ENCODE measurements around the gene QKI. TPM values are rescaled to one million over a fixed set of nuclear protein-coding genes. Genes with fewer than 3 reads are reported as not detected.

The QKI gene
- total RNA-seq, 1 donor from 2014 or later = 459 TPM

DNA sequence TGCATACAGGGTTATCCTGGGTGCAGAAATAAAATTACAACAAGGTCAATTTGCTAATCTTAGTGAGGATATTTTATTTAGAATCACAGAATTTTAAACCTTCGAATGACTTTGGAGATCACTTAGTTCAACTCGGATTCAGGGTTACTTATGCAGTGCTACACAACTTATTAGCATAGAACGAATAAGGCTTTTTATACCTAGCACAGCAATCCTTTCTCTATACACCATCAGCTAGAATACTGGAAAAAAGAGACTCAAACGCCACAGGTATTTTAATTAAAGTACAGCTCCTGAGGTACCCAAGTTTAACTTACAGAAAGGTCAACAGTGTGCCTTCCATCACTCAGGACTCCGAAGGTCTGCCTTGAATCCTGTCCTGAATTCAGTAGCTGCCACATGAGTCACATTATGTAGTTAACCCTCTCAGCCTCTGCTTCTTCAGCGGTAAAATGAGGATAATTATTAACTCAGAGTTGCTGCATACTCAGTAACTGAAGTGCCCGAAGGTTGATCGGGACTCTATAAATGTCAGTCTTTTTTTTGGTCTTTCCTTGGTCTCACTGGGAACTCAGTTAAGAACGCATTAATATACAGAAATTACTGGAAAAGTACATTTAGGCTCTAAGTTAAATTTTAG lies 6.0 kb upstream of the QKI start:
- ATAC-seq = no peak

DNA sequence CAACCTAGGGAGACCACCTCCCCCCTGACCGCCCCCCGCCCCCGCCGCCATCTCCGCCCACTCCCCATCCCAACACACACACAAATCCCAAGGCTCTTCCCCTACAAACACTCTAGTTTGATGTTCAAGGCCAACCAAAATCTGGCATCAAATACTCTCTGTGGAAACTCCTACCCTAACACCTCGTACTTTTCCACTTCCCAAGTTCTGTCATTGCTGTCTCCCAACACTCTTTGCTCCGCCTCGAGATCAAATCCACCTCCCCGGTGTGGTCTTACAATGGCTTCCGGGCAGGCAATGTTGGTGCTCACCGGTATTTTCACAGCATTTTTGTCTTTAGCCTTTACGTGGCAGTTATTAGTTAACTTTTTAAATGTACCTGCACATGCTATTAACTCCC lies 4.8 kb upstream of the QKI start:
- intact Hi-C loops (cut with DNase I) = no loop called here
- DNase-seq (ENCODE audit: missing footprints) (no peak), ATAC-seq (no peak)

More for the DNA sequence above, 6.0 kb upstream of the QKI start:
- no peak for DNase-seq (ENCODE audit: missing footprints)
- intact Hi-C loops (cut with DNase I) = no loop called here

GRCh38 chr6:163412341-163412740 lies 2.2 kb upstream of the QKI start:
- DNase-seq (ENCODE audit: missing footprints) (no peak), ATAC-seq (no peak)
- intact Hi-C loops (cut with DNase I) = loop anchor here (2.0 kb wide), 1 partner anchor 124 kb away; no protein-coding TSS in a partner anchor

GRCh38 chr6:163412801-163413344 lies 1.6 kb upstream of the QKI start:
- intact Hi-C loops (cut with DNase I) = loop anchor here (1.0 to 2.0 kb wide), 2 partner anchors 124 to 204 kb away; no protein-coding TSS in a partner anchor
- DNase-seq (ENCODE audit: missing footprints) (no peak), ATAC-seq (no peak)

DNA sequence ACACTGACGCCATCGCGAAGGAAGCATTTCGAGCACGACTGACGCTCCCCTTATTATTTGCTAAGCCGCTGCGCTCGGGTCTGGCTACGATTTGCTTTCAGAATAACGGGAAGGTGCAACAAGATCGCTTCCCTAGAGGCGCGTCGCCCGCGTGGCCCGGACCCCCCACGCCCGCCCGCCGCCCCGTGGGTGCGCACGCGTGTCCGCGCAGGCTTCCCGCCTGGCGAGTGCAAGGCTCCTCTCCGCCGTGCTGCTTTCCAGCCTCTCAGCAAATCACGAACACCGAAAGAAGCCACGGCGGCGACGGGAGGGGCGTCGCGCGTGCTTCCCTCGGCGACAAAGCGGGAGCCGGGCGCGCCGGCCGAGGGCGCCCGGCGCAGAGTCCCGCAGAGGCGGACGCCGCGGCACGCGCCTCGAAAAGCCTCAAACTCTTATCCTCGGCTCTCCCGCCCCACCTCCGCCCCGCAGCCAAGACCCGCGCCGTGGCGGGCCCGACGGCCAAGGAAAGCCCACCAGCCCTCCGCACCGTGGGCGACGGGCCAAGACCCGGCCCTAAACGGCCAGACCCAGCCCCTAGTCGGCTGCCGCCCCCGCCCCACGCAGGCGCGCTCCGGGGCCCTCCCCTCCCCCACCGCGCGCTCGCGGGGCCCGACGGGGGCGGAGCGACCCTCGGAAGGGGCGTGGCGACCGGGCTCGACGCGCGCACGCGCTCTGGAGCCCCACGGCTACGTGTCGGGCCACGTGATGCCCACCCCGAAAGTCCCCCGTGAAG lies 987 bp upstream of the QKI start:
- DNase-seq (ENCODE audit: missing footprints) = peak; percentile 95
- ATAC-seq = peak; percentile 92
- intact Hi-C loops (cut with DNase I) = loop anchor here (1.0 to 2.0 kb wide), 4 partner anchors 77 to 204 kb away; no protein-coding TSS in a partner anchor

DNA sequence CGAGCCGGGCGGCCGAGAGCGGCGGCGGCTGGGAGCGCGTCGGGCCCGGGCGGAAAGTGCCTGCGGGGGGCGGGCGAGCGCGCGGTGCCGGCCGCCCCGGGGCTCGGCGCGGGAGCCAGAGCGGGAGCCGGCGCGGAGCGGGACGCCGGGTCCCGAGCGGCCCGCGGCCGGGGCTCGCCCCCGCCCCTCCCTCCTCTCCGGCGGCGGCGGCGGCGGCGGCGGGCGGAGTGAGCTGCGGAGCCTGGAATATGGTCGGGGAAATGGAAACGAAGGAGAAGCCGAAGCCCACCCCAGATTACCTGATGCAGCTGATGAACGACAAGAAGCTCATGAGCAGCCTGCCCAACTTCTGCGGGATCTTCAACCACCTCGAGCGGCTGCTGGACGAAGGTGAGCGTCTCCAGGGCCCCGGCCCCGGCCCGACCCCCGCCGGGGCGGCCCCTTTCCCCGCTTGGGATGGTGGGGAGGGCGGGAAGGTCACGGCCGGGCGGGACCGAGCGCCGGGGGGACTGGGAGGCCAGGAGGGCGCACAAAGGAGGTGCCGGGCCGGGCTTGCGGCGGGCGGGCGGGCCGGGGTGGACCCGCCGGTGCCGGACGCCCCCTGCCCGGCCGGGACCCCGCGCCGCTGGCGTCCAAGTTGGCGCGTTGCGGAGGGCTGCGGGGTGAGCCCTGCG lies 565 bp downstream of the QKI start:
- peak; percentile 68 for DNase-seq (ENCODE audit: missing footprints)
- ATAC-seq = no peak

GRCh38 chr6:163415620-163416556 lies 1.4 kb downstream of the QKI start:
- ATAC-seq = no peak
- intact Hi-C loops (cut with DNase I) = loop anchor here (1.0 to 5.0 kb wide), 8 partner anchors 79 to 693 kb away; no protein-coding TSS in a partner anchor
- DNase-seq (ENCODE audit: missing footprints) = peak; percentile 82

More for the DNA sequence above, 565 bp downstream of the QKI start:
- intact Hi-C loops (cut with DNase I) = loop anchor here (1.0 to 5.0 kb wide), 4 partner anchors 78 to 328 kb away; no protein-coding TSS in a partner anchor

DNA sequence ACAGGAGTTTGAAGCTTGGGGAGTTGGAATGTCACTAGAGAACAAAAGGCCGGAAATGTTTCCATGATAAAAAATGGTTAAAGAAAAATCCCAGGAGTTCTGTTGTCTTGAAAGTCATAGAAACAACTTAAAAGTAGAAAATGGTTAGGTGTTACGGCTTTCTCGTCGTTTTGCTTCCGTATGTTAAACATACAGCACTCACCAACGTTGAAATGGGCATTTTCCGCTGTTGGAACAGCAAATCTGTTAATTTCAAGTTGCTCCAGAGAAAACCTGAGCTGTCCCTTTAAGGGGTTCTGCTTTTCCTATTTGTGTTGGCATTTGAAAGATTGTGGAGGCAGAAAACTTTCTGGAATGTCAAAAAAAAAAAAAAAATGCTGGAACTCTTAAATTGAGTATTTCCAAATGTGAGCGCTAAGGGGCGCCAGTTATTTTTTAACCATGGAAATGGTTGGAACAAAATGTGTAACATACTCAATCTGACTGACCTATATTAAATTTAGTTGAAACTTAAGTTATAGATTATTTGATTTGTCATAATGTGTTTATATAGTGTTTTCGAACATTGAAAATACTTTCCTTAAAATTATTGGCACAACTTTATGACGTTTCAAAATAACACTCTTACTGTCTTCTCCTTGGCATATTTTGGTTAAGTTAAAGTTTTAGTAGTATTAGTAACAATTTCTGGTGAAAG lies 2.2 kb downstream of the QKI start:
- ATAC-seq = no peak
- intact Hi-C loops (cut with DNase I) = loop anchor here (1.0 to 5.0 kb wide), 7 partner anchors 151 to 692 kb away; no protein-coding TSS in a partner anchor
- DNase-seq (ENCODE audit: missing footprints) = no peak

GRCh38 chr6:163417595-163417994 lies 3.1 kb downstream of the QKI start:
- ATAC-seq (no peak), DNase-seq (ENCODE audit: missing footprints) (no peak)
- intact Hi-C loops (cut with DNase I) = loop anchor here (2.0 to 5.0 kb wide), 6 partner anchors 150 to 691 kb away; no protein-coding TSS in a partner anchor

GRCh38 chr6:163418311-163419029 lies 4.0 kb downstream of the QKI start:
- intact Hi-C loops (cut with DNase I) = loop anchor here (5.0 kb wide), 2 partner anchors 149 to 331 kb away; no protein-coding TSS in a partner anchor
- no peak for ATAC-seq
- DNase-seq (ENCODE audit: missing footprints) = no peak

DNA sequence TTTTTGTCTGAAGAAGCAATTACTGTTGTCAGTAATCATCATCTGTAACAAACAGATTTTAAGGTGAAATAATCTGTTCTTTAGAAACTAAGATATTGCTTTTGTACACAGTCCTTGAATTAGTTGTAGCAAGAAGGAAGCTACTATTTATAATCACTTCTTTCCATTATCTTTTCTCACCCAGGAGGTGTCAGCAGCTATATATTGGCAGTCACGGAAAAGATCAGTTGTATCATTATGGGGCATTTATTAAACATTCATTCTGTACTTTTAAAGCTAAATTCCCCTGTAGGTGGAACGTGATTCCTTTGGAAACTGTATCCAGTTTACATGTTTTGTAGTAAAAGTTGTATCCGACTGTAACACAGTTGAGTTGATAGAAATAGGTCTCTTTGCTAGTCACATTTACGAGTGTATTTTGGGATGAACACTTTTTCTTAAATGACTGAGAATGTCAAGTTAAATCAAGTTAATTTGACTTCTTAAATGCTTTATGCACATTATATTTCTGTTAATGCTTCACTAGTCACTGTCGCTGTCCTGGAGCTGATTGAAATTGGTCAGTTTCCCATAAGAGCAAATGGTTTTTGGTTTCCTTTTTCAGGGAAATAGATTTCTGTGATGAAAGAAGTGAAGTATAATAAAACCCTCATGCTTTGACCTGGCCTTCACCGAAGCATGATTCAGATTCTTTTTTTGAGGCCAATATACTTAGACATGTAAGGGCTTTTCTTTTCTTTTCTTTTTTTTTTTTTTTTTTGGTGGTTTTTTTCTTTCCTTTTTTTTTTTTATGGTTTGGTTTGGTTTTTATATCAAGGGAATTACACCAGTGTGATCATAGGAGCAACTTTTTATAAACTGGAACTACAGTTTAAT lies 5.1 kb downstream of the QKI start:
- ATAC-seq (no peak), DNase-seq (ENCODE audit: missing footprints) (no peak)
- intact Hi-C loops (cut with DNase I) = loop anchor here (5.0 kb wide), 3 partner anchors 148 to 733 kb away; no protein-coding TSS in a partner anchor

DNA sequence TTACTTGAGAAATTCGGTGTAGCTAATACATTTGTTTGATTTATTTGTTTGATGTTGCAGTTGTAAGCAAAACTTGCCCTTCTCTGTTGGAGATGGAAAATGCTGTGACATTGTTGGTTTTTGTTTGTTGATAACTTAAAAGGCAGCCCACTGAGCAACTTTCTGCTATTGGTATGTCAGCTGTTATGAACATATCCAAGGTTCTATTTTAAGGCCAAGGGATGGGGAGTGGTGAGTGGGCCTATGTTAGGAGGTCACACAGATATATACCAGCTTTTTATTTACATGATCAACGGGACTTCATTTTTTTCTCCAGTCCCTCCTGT lies 5.7 kb downstream of the QKI start:
- DNase-seq (ENCODE audit: missing footprints) (no peak), ATAC-seq (no peak)
- intact Hi-C loops (cut with DNase I) = loop anchor here (5.0 kb wide), 1 partner anchor 732 kb away; no protein-coding TSS in a partner anchor

GRCh38 chr6:163422550-163422949 lies 8.0 kb downstream of the QKI start:
- intact Hi-C loops (cut with DNase I) = loop anchor here (5.0 kb wide), 1 partner anchor 730 kb away; no protein-coding TSS in a partner anchor
- no peak for DNase-seq (ENCODE audit: missing footprints)
- no peak for ATAC-seq

GRCh38 chr6:163423696-163424095 lies 9.2 kb downstream of the QKI start:
- intact Hi-C loops (cut with DNase I) = loop anchor here (5.0 kb wide), 1 partner anchor 729 kb away; no protein-coding TSS in a partner anchor
- ATAC-seq = no peak
- no peak for DNase-seq (ENCODE audit: missing footprints)

- ATAC-seq = peak; percentile 25
- no peak for DNase-seq (ENCODE audit: missing footprints)
- intact Hi-C loops (cut with DNase I) = loop anchor here (5.0 kb wide), 1 partner anchor 150 kb away; no protein-coding TSS in a partner anchor
These were observed 13.2 kb downstream of the QKI start for GRCh38 chr6:163427498-163428254.
